ENCODE data around the gene ALOX12.

Gene ALOX12

DNA sequence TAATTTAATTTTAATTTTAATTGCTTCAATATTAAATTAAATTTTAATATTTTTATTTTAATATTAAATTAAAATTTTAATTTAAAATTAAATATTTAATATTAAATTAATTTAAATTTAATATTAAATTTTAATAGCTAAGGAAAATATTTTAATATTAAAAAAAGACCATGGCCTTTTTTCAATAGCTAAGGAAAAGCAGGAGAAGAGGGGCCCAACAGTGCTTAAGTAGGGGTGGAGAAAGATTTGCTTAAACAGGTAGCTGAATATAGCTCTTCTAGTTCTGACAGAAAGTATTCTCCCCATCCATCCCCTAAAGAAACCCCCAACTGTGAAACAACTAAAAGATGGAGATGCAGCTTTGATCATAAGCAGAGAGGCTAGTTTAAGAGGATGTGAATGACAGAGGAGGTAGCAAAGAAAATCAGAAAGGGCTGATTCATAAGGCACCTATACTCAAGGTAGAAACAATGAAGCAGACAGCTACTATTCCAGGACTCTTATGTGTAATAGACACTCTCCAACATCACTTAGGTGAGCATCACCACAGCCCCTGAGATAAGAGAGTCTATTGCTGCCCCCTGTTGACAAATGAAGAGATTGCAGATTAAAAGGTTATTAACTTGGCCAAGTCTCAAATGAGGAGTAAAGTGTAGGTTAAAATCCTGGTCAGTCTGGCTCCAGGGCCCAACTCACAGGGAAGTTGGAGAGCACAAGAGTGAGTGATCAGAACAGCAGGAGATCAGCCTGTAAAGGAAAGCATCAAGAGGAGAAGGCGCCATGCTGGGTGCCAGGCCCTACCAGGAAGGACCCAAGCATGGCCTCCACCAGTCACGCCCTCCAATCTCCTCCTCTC, 8.8 kb downstream of the ALOX12 start:
- Histone ChIP-seq H3K9me3 (ENCODE audit: insufficient read depth, low read length) (no peaks in the 10 kb centered on the region), H3K4me2 (ENCODE audit: low read length) (no peak overlapping the region), H2AFZ (ENCODE audit: low read depth, low read length) (no peak overlapping the region), H3K9ac (ENCODE audit: low read length) (no peak overlapping the region), H3K27ac (ENCODE audit: low read length) (no peak overlapping the region), H3K36me3 (replicated peaks; ENCODE audit: low read depth, low read length) (peaks cover 3% of the 10 kb centered on the region), H3K27me3 (ENCODE audit: low read depth, low read length) (no peaks in the 10 kb centered on the region), H3K79me2 (ENCODE audit: low read length) (no peaks in the 10 kb centered on the region), H3K4me1 (ENCODE audit: low read length) (no peaks in the 10 kb centered on the region), H4K20me1 (ENCODE audit: insufficient read depth, low read length) (peaks cover 5% of the 10 kb centered on the region), H3K4me3 (ENCODE audit: low read length) (no peak overlapping the region)
- TF ChIP-seq, protein P1, sequence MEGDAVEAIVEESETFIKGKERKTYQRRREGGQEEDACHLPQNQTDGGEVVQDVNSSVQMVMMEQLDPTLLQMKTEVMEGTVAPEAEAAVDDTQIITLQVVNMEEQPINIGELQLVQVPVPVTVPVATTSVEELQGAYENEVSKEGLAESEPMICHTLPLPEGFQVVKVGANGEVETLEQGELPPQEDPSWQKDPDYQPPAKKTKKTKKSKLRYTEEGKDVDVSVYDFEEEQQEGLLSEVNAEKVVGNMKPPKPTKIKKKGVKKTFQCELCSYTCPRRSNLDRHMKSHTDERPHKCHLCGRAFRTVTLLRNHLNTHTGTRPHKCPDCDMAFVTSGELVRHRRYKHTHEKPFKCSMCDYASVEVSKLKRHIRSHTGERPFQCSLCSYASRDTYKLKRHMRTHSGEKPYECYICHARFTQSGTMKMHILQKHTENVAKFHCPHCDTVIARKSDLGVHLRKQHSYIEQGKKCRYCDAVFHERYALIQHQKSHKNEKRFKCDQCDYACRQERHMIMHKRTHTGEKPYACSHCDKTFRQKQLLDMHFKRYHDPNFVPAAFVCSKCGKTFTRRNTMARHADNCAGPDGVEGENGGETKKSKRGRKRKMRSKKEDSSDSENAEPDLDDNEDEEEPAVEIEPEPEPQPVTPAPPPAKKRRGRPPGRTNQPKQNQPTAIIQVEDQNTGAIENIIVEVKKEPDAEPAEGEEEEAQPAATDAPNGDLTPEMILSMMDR (IDR thresholded peaks at IDR 0.05; ENCODE audit: low read depth, low read length) = peak; percentile 72
- TF ChIP-seq EZH2phosphoT487 (IDR thresholded peaks at IDR 0.05; ENCODE audit: low read depth) = no peak

DNA sequence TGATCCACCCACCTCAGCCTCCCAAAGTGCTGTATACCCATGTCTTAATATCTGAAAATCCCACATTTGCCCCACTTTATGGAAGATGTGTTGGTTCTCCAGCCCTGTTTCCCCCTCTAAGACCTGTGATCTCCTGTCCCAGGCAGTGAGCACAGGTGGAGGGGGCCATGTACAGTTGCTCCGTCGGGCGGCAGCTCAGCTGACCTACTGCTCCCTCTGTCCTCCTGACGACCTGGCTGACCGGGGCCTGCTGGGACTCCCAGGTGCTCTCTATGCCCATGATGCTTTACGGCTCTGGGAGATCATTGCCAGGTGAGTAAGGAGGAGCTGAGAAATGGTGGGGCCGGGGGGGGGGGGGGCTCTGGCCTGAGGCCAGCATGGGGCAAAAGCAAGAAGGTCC, 9.9 kb downstream of the ALOX12 start:
- no peaks in the 10 kb centered on the region for H3K27me3 ChIP-seq (ENCODE audit: low read depth, low read length)

DNA sequence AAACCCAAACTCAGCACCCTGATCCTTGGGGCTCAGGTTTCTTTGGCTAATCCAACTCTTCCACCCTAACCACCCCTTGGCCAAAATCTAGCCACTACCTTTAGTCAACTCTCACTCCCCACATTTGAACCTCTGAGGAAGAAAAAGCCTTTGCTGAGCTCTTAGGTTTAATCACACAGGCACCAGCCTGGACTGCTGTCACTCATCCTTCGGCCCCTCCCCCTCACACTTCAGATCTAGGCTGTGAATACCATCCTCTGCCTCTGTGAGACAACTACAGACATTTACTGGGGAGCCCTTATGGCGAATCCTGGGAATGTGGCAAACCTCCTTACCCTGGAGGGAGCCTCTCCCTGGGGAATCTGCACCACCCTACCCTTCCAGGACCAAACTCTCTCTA, 11.3 kb downstream of the ALOX12 start:
- H3K36me3 ChIP-seq (replicated peaks; ENCODE audit: low read depth, low read length) = peaks cover under 1% of the 10 kb centered on the region
- TF ChIP-seq, protein P1 (IDR thresholded peaks at IDR 0.05; ENCODE audit: low read depth, low read length) = no peak
- no peak for TF ChIP-seq EZH2phosphoT487 (IDR thresholded peaks at IDR 0.05; ENCODE audit: low read depth)
- peaks cover 23% of the 10 kb centered on the region for H3K79me2 ChIP-seq (ENCODE audit: low read length)
- peaks cover 5% of the 10 kb centered on the region; the same call in 1 of the 2 replicates for H3K4me1 ChIP-seq (ENCODE audit: low read length)
- H3K9me3 ChIP-seq (ENCODE audit: insufficient read depth, low read length) = no peaks in the 10 kb centered on the region
- H2AFZ ChIP-seq (ENCODE audit: low read depth, low read length) = no peak overlapping the region
- peaks cover 5% of the 10 kb centered on the region for H4K20me1 ChIP-seq (ENCODE audit: insufficient read depth, low read length)
- H3K9ac ChIP-seq (ENCODE audit: low read length) = no peak overlapping the region
- H3K4me2 ChIP-seq (ENCODE audit: low read length) = no peak overlapping the region
- H3K27me3 ChIP-seq (ENCODE audit: low read depth, low read length) = no peaks in the 10 kb centered on the region
- no peak overlapping the region for H3K4me3 ChIP-seq (ENCODE audit: low read length)
- no peak overlapping the region for H3K27ac ChIP-seq (ENCODE audit: low read length)

More for the DNA sequence above, 9.9 kb downstream of the ALOX12 start:
- no peak overlapping the region for H3K9ac ChIP-seq (ENCODE audit: low read length)
- no peak overlapping the region for H3K4me3 ChIP-seq (ENCODE audit: low read length)
- TF ChIP-seq, protein P1 (IDR thresholded peaks at IDR 0.05; ENCODE audit: low read depth, low read length) = no peak
- no peak for TF ChIP-seq EZH2phosphoT487 (IDR thresholded peaks at IDR 0.05; ENCODE audit: low read depth)
- no peaks in the 10 kb centered on the region for H3K9me3 ChIP-seq (ENCODE audit: insufficient read depth, low read length)
- peaks cover 5% of the 10 kb centered on the region for H4K20me1 ChIP-seq (ENCODE audit: insufficient read depth, low read length)
- H3K79me2 ChIP-seq (ENCODE audit: low read length) = peaks cover 9% of the 10 kb centered on the region
- H3K36me3 ChIP-seq (replicated peaks; ENCODE audit: low read depth, low read length) = peaks cover 3% of the 10 kb centered on the region
- H3K27ac ChIP-seq (ENCODE audit: low read length) = no peak overlapping the region
- H2AFZ ChIP-seq (ENCODE audit: low read depth, low read length) = no peak overlapping the region
- H3K4me1 ChIP-seq (ENCODE audit: low read length) = no peaks in the 10 kb centered on the region
- H3K4me2 ChIP-seq (ENCODE audit: low read length) = no peak overlapping the region

DNA sequence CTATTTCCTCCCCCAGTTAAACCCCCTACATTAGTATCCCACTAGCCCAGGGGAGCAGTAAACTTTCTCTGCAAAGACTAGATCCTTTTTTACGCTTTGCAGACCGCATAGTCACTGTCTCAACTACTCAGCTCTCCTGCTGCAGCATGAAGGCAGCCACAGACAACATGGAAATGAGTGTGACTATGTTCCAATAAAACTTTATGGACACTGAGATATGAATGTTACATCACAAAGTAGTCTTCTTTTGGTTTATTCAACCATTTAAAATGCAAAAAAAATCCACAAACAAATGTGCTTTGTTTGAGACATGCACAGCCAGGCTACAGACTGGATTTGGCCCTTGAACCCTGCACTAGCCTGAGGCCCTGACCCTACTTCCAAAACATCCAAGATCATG, 14.7 kb downstream of the ALOX12 start:
- Histone ChIP-seq H2AFZ (ENCODE audit: low read depth, low read length) (no peak overlapping the region), H3K4me3 (ENCODE audit: low read length) (no peak overlapping the region), H3K9me3 (ENCODE audit: insufficient read depth, low read length) (no peaks in the 10 kb centered on the region), H3K9ac (ENCODE audit: low read length) (no peak overlapping the region), H3K4me2 (ENCODE audit: low read length) (no peak overlapping the region), H3K27ac (ENCODE audit: low read length) (no peak overlapping the region), H4K20me1 (ENCODE audit: insufficient read depth, low read length) (no peaks in the 10 kb centered on the region), H3K79me2 (ENCODE audit: low read length) (peaks cover 46% of the 10 kb centered on the region), H3K27me3 (ENCODE audit: low read depth, low read length) (no peaks in the 10 kb centered on the region), H3K4me1 (ENCODE audit: low read length) (peaks cover 6% of the 10 kb centered on the region; the same call in 1 of the 2 replicates), H3K36me3 (replicated peaks; ENCODE audit: low read depth, low read length) (no peaks in the 10 kb centered on the region)
- TF ChIP-seq EZH2phosphoT487 (IDR thresholded peaks at IDR 0.05; ENCODE audit: low read depth) = no peak
- TF ChIP-seq, protein P1 (IDR thresholded peaks at IDR 0.05; ENCODE audit: low read depth, low read length) = no peak
